Posterior vena cava (tissue), 2 donors: ENCODE results near the gene NAA35. TPM values are rescaled to one million over a fixed set of nuclear protein-coding genes. Genes with fewer than 3 reads are reported as not detected.
"Not testable (repeated sequence)": the region's sequence is repeated elsewhere in the genome, so short reads cannot be mapped to it uniquely, and the experiment has no call there.

ENCODE experiments used
- DNase-seq: peaks from one replicate; pipeline ENCODE4 v3.0.0-alpha.2; 2020; ENCODE audit warnings: low spot score
- intact Hi-C, 2 donors: fragments of 100-400 bp; cut with DNase I; formaldehyde crosslinking; loops; one replicate each; pipeline versions ENCODE4 v1.14.1 to v1.14.2; 2022 to 2023
- total RNA-seq, 2 donors: library from RNA; stranded (reverse); fragmentation: NEBNext Ultra II Directional; extraction: Animal tissue kit (Norgen Biotek cat#: 25700); gene quantifications; one replicate each; pipeline ENCODE4 v1.2.1, GENCODE V29; 2021
- donor health status: DM: yes; HTN: yes; CAD: no.
- donor health status: DM: yes; HTN: yes; CAD: no.

Gene NAA35
- total RNA-seq, 2 donors from 2014 or later = 15.7 to 25.7 TPM

- DNase-seq, intact Hi-C loops: not testable (repeated sequence)
These were observed 107.2 kb downstream of the NAA35 start for GRCh38 chr9:86048018-86048742.

GRCh38 chr9:86052556-86053468, 111.9 kb downstream of the NAA35 start:
- DNase-seq = no peak
- intact Hi-C loops = no loop called here

- no peak for DNase-seq
These were observed 113.7 kb downstream of the NAA35 start for GRCh38 chr9:86054695-86055094.

GRCh38 chr9:86057491-86057890, 116.5 kb downstream of the NAA35 start:
- DNase-seq = no peak

More at GRCh38 chr9:86054695-86055094, 113.7 kb downstream of the NAA35 start:
- intact Hi-C loops = no loop called here

GRCh38 chr9:86061972-86062739, 121.2 kb downstream of the NAA35 start:
- no peak for DNase-seq
- intact Hi-C loops = no loop called here

More at GRCh38 chr9:86057491-86057890, 116.5 kb downstream of the NAA35 start:
- intact Hi-C loops = no loop called here

- intact Hi-C loops = no loop called here
- no peak for DNase-seq
These were observed 122.1 kb downstream of the NAA35 start for GRCh38 chr9:86062845-86063693.

GRCh38 chr9:86064220-86064619, 123.3 kb downstream of the NAA35 start:
- DNase-seq = no peak
- intact Hi-C loops = no loop called here

- intact Hi-C loops = no loop called here
These were observed 128.4 kb downstream of the NAA35 start for GRCh38 chr9:86069206-86069869.

More at GRCh38 chr9:86069206-86069869, 128.4 kb downstream of the NAA35 start:
- no peak for DNase-seq

Other genes with a start within 250 kb of the NAA35 start
- gene AGTPBP1, start 199.2 kb upstream of the NAA35 start, total RNA-seq = 10 to 100 TPM; 24.8 to 29.8 TPM
- gene GOLM1, start 158.4 kb downstream of the NAA35 start, total RNA-seq = 10 to 100 TPM; 19.6 to 22.4 TPM